Measurements from ENCODE around the gene ENDOG. TPM values are rescaled to one million over a fixed set of nuclear protein-coding genes. Genes with fewer than 3 reads are reported as not detected.
"Not testable (repeated sequence)": the region's sequence is repeated elsewhere in the genome, so short reads cannot be mapped to it uniquely, and the experiment has no call there.

Gene ENDOG
- total RNA-seq, 1 experiment from 2014 or later = 16.7 TPM

DNA sequence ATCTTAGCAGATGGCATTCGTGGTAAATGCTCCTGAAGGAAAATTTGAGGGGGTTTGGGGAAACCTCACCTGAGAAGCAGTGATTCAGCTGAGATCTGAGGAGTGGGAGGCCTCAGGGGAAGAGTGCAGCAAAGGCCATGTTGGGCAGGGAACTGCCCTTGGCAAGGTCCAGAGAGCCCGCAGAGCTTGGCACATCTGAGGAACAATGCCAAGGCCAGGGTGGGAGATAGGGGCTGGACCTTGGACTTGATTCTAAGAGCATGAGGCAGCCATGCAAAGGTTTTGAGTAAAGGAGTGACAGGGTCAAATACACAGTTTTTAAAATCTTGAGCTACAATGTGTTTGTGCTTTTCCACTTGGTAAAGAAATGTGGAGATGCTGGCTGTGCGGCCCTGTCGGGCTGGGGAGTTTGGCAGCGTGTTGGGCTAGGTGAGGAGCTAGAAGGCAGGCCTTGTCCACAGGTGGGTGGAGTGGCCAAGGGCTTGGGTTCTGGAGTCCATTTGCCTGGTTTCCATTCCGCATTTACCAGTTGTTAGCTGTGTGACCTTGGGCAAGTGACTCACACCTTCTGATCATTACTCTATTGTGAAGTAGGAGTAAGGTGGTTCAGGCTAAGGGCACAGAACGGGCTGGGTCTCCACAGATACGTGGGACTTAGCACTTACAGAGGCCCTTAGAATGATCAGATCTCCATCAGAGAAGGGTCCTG lies 25.2 kb upstream of the ENDOG start:
- no peak overlapping the region for H2AK5ac ChIP-seq (ENCODE audit: insufficient read length, low read length)
- H3K4me1 ChIP-seq (ENCODE audit: insufficient read depth, low read length) = no peaks in the 10 kb centered on the region
- H2BK5ac ChIP-seq (ENCODE audit: insufficient read length, low read length) = no peak overlapping the region
- no peak overlapping the region for H4K8ac ChIP-seq (replicated peaks; ENCODE audit: insufficient read length, low read depth, low read length)
- no peak overlapping the region for H3K9ac ChIP-seq (ENCODE audit: extremely low read depth, insufficient read length, low read length)
- H4K91ac ChIP-seq (ENCODE audit: insufficient read length, low read depth, low read length) = no peak overlapping the region
- 0 out of 4 replicates have a peak, but pooled peaks cover under 1% of the 10 kb centered on the region in 2 experiments for H3K4me1 Mint-ChIP-seq
- no peak overlapping the region for H3K4ac ChIP-seq (ENCODE audit: low read depth, low read length)
- H2BK12ac ChIP-seq (ENCODE audit: insufficient read length, low read depth, low read length) = no peak overlapping the region
- H3K27ac ChIP-seq (ENCODE audit: insufficient read length, low read depth, low read length) = no peak overlapping the region
- no CpG with 5 or more reads among the region's 8 CpGs for WGBS (ENCODE audit: extremely low coverage, insufficient read length, low lambda C conversion rate)
- no peaks in the 10 kb centered on the region for H3K23me2 ChIP-seq (ENCODE audit: insufficient read length, low read depth, low read length, poor library complexity, severe bottlenecking)
- H3K27me3 Mint-ChIP-seq (ENCODE audit: low read depth) = no peaks in the 10 kb centered on the region; the same call in 1 of the 2 replicates
- H3K36me3 Mint-ChIP-seq (ENCODE audit: insufficient read depth in 1 of 3, low read depth in 3 of 3) = peaks cover 5 to 43% (median 34%) of the 10 kb centered on the region in 3 experiments; a peak in 6 of 7 replicates
- no peak overlapping the region for H4K5ac ChIP-seq (ENCODE audit: insufficient read length, low read depth, low read length)
- TF ChIP-seq, protein P1, sequence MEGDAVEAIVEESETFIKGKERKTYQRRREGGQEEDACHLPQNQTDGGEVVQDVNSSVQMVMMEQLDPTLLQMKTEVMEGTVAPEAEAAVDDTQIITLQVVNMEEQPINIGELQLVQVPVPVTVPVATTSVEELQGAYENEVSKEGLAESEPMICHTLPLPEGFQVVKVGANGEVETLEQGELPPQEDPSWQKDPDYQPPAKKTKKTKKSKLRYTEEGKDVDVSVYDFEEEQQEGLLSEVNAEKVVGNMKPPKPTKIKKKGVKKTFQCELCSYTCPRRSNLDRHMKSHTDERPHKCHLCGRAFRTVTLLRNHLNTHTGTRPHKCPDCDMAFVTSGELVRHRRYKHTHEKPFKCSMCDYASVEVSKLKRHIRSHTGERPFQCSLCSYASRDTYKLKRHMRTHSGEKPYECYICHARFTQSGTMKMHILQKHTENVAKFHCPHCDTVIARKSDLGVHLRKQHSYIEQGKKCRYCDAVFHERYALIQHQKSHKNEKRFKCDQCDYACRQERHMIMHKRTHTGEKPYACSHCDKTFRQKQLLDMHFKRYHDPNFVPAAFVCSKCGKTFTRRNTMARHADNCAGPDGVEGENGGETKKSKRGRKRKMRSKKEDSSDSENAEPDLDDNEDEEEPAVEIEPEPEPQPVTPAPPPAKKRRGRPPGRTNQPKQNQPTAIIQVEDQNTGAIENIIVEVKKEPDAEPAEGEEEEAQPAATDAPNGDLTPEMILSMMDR (conservative IDR thresholded peaks at IDR 0.05) = no peak
- no peak overlapping the region for H3T11ph ChIP-seq (ENCODE audit: low read length)
- H2BK15ac ChIP-seq (ENCODE audit: low read depth, low read length) = no peak overlapping the region
- no peak for DNase-seq
- H3K4me2 ChIP-seq (ENCODE audit: insufficient read depth, insufficient read length, low read length) = no peak overlapping the region
- no peaks in the 10 kb centered on the region for H4K20me1 ChIP-seq (ENCODE audit: control insufficient read depth, insufficient read depth, insufficient read length)
- no peak overlapping the region for H3K18ac ChIP-seq (ENCODE audit: insufficient read length, low read depth, low read length)
- H3K27ac Mint-ChIP-seq = no peak overlapping the region
- no peaks in the 10 kb centered on the region for H3K9me3 ChIP-seq (ENCODE audit: control insufficient read depth, low read depth, low read length)
- no peak overlapping the region for H2BK120ac ChIP-seq (ENCODE audit: low read depth, low read length, poor library complexity, severe bottlenecking)
- H3K79me2 ChIP-seq (ENCODE audit: insufficient read depth, low read length) = no peaks in the 10 kb centered on the region
- H2AFZ ChIP-seq (ENCODE audit: low read length) = no peak overlapping the region
- no peaks in the 10 kb centered on the region for H3K9me3 Mint-ChIP-seq
- H3K4me3 Mint-ChIP-seq = no peak overlapping the region
- no peak overlapping the region for H3K14ac ChIP-seq (ENCODE audit: insufficient read depth, low read length)
- H3K56ac ChIP-seq (ENCODE audit: insufficient read length, low read depth, low read length) = no peak overlapping the region
- H2BK20ac ChIP-seq (ENCODE audit: low read depth, low read length, poor library complexity, severe bottlenecking) = no peak overlapping the region
- H3K23ac ChIP-seq (ENCODE audit: insufficient read length, low read depth, low read length) = no peak overlapping the region
- no peaks in the 10 kb centered on the region for H3K27me3 ChIP-seq (ENCODE audit: insufficient read depth, low read length)
- H3K79me1 ChIP-seq (ENCODE audit: insufficient read depth, low read depth, low read length, poor library complexity, severe bottlenecking) = peaks cover 4% of the 10 kb centered on the region

DNA sequence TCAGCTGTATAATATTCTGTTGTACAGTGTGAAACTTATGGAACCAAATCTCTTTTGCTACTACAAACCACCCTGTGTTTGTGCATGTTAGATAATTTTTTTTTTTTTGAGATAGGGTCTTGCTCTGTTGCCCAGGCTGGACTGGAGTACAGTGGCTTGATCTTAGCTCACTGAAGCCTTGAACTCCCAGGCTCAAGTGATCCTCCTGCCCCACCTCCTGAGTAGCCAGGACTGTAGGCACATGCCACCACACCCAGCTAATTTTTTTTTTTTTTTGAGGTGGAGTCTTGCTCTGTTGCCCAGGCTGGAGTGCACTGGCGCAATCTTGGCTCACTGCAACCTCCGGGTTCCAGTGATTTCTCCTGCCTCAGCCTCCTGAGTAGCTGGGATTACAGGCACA lies 23.3 kb upstream of the ENDOG start:
- WGBS (ENCODE audit: extremely low coverage, insufficient read length, low lambda C conversion rate) = no CpG with 5 or more reads among the region's 2 CpGs
- H4K5ac ChIP-seq (ENCODE audit: insufficient read length, low read depth, low read length) = not testable (repeated sequence)

More for the DNA sequence above, 23.3 kb upstream of the ENDOG start:
- not testable (repeated sequence) for H3K9me3 ChIP-seq (ENCODE audit: control insufficient read depth, low read depth, low read length); H3K23ac ChIP-seq (ENCODE audit: insufficient read length, low read depth, low read length); H2AFZ ChIP-seq (ENCODE audit: low read length); H3K4me1 ChIP-seq (ENCODE audit: insufficient read depth, low read length); H2BK20ac ChIP-seq (ENCODE audit: low read depth, low read length, poor library complexity, severe bottlenecking); H3K27ac Mint-ChIP-seq; H3K4me2 ChIP-seq (ENCODE audit: insufficient read depth, insufficient read length, low read length); H4K8ac ChIP-seq (replicated peaks; ENCODE audit: insufficient read length, low read depth, low read length); H4K20me1 ChIP-seq (ENCODE audit: control insufficient read depth, insufficient read depth, insufficient read length); H3K56ac ChIP-seq (ENCODE audit: insufficient read length, low read depth, low read length); H4K91ac ChIP-seq (ENCODE audit: insufficient read length, low read depth, low read length); H3K4me1 Mint-ChIP-seq; H3K4me3 Mint-ChIP-seq; H3K23me2 ChIP-seq (ENCODE audit: insufficient read length, low read depth, low read length, poor library complexity, severe bottlenecking); H2BK12ac ChIP-seq (ENCODE audit: insufficient read length, low read depth, low read length); H3K14ac ChIP-seq (ENCODE audit: insufficient read depth, low read length); H2AK5ac ChIP-seq (ENCODE audit: insufficient read length, low read length); H3K9me3 Mint-ChIP-seq; H3K79me1 ChIP-seq (ENCODE audit: insufficient read depth, low read depth, low read length, poor library complexity, severe bottlenecking); H3K18ac ChIP-seq (ENCODE audit: insufficient read length, low read depth, low read length); DNase-seq; H3K9ac ChIP-seq (ENCODE audit: extremely low read depth, insufficient read length, low read length); H2BK5ac ChIP-seq (ENCODE audit: insufficient read length, low read length); H3K27ac ChIP-seq (ENCODE audit: insufficient read length, low read depth, low read length); H3K79me2 ChIP-seq (ENCODE audit: insufficient read depth, low read length); H2BK15ac ChIP-seq (ENCODE audit: low read depth, low read length); H2BK120ac ChIP-seq (ENCODE audit: low read depth, low read length, poor library complexity, severe bottlenecking); H3K27me3 Mint-ChIP-seq (ENCODE audit: low read depth); H3K27me3 ChIP-seq (ENCODE audit: insufficient read depth, low read length); H3T11ph ChIP-seq (ENCODE audit: low read length); H3K4ac ChIP-seq (ENCODE audit: low read depth, low read length)
- peaks cover 5 to 59% (median 39%) of the 10 kb centered on the region in 3 experiments; a peak in 6 of 7 replicates for H3K36me3 Mint-ChIP-seq (ENCODE audit: insufficient read depth in 1 of 3, low read depth in 3 of 3)

Measured in H9 (cell line).